ENCODE data around the gene PPP3CA.

Gene PPP3CA

GRCh38 chr4:101309925-101310324, 37.4 kb downstream of the PPP3CA start:
- no peaks in the 10 kb centered on the region for H3K36me3 ChIP-seq (ENCODE audit: insufficient read depth)
- H3K79me2 ChIP-seq (ENCODE audit: insufficient read depth, low read depth): no peaks in the 10 kb centered on the region
- peaks cover 8% of the 10 kb centered on the region; the same call in 1 of the 2 replicates for H4K20me1 ChIP-seq (ENCODE audit: insufficient read depth)
- H3K27ac ChIP-seq: no peak overlapping the region
- no peak overlapping the region for H3K4me3 ChIP-seq (IDR thresholded peaks at IDR 0.05; ENCODE audit: insufficient read depth, low read depth, low read length)
- no peak overlapping the region for H3K4me2 ChIP-seq
- TF ChIP-seq, protein P1, sequence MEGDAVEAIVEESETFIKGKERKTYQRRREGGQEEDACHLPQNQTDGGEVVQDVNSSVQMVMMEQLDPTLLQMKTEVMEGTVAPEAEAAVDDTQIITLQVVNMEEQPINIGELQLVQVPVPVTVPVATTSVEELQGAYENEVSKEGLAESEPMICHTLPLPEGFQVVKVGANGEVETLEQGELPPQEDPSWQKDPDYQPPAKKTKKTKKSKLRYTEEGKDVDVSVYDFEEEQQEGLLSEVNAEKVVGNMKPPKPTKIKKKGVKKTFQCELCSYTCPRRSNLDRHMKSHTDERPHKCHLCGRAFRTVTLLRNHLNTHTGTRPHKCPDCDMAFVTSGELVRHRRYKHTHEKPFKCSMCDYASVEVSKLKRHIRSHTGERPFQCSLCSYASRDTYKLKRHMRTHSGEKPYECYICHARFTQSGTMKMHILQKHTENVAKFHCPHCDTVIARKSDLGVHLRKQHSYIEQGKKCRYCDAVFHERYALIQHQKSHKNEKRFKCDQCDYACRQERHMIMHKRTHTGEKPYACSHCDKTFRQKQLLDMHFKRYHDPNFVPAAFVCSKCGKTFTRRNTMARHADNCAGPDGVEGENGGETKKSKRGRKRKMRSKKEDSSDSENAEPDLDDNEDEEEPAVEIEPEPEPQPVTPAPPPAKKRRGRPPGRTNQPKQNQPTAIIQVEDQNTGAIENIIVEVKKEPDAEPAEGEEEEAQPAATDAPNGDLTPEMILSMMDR (conservative IDR thresholded peaks at IDR 0.05; ENCODE audit: low read depth, low read length): no peak
- no peak overlapping the region for H3K9ac ChIP-seq
- H2AFZ ChIP-seq (ENCODE audit: low read depth): no peak overlapping the region
- peaks cover 35% of the 10 kb centered on the region for H3K4me1 ChIP-seq (ENCODE audit: low read depth, poor library complexity, severe bottlenecking)
- H3K27me3 ChIP-seq (ENCODE audit: insufficient read depth, low read depth): no peaks in the 10 kb centered on the region; the same call in 1 of the 2 replicates

DNA sequence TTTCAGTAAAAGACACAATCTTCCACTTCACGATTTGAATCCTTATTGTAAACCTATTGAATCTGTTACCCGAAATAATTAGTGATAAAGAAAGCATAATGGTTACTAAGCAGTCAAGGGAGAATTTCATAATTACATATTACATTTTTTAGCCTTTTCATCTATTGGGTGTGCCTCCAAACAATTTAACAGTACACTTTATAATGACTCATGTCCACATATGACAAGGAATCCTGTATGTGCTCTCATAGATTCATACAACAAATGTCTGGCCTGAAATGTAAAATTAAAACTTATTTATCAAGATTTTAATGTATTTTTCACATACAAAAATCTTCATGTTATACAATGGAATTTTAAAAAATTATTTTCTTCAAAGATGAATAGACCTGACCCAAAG, 39.4 kb downstream of the PPP3CA start:
- no peak overlapping the region for H2AFZ ChIP-seq (ENCODE audit: low read depth)
- TF ChIP-seq, protein P1 (conservative IDR thresholded peaks at IDR 0.05; ENCODE audit: low read depth, low read length): no peak
- H3K4me2 ChIP-seq: no peak overlapping the region
- no peak overlapping the region for H3K4me3 ChIP-seq (IDR thresholded peaks at IDR 0.05; ENCODE audit: insufficient read depth, low read depth, low read length)
- H3K9ac ChIP-seq: no peak overlapping the region
- no peak overlapping the region for H3K27ac ChIP-seq
- H3K79me2 ChIP-seq (ENCODE audit: insufficient read depth, low read depth): no peaks in the 10 kb centered on the region; the same call in 1 of the 2 replicates
- H4K20me1 ChIP-seq (ENCODE audit: insufficient read depth): peaks cover 8% of the 10 kb centered on the region; the same call in 1 of the 2 replicates
- H3K27me3 ChIP-seq (ENCODE audit: insufficient read depth, low read depth): no peaks in the 10 kb centered on the region; the same call in 1 of the 2 replicates
- H3K36me3 ChIP-seq (ENCODE audit: insufficient read depth): no peaks in the 10 kb centered on the region
- peaks cover 41% of the 10 kb centered on the region for H3K4me1 ChIP-seq (ENCODE audit: low read depth, poor library complexity, severe bottlenecking)

DNA sequence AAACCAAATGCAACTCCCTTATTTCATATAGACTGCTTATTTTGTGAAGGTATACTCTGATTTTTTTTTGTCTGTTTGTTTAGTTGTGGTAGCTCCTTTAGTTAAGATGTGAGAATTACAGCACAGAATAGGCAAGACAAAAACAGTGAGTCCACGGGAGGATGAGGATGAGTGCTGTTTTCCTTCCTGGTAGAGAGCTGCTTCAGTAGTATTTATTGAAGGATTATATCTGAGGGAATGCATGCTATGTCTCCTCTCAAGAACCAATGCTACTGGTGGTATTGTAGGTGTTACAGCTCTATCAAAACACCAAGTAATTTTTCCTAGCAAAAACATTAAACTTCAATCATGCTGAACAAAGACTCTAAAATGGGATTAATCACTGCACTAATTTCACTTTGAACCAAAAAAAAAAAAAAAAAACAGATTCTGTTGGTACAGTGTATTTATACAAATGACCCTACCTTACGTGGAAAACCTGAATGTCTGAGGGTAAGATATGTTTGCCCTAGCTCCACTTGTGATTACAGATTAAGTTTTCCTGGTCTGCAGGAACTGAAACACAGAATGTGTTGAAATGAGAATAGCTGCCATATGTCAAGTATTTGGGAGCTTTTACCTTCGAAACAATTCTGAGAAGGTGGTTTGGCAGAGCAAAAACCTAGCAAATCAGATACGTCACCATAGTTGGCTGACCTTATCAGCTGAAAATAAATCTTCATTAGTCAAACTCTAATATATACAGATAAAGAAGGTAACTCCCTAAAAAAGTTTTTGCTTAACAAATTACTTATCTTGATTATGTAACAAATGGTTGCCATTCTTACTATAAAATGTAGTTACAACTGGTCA, 40.3 kb downstream of the PPP3CA start:
- no peaks in the 10 kb centered on the region; the same call in 1 of the 2 replicates for H3K79me2 ChIP-seq (ENCODE audit: insufficient read depth, low read depth)
- no peak overlapping the region for H3K9ac ChIP-seq
- no peak overlapping the region for H2AFZ ChIP-seq (ENCODE audit: low read depth)
- no peak overlapping the region for H3K27ac ChIP-seq
- H3K4me1 ChIP-seq (ENCODE audit: low read depth, poor library complexity, severe bottlenecking): peaks cover 41% of the 10 kb centered on the region
- TF ChIP-seq, protein P1 (conservative IDR thresholded peaks at IDR 0.05; ENCODE audit: low read depth, low read length): no peak
- H3K4me2 ChIP-seq: peak overlapping the region; percentile 30
- no peaks in the 10 kb centered on the region; the same call in 1 of the 2 replicates for H3K27me3 ChIP-seq (ENCODE audit: insufficient read depth, low read depth)
- no peak overlapping the region for H3K4me3 ChIP-seq (IDR thresholded peaks at IDR 0.05; ENCODE audit: insufficient read depth, low read depth, low read length)
- no peaks in the 10 kb centered on the region for H3K36me3 ChIP-seq (ENCODE audit: insufficient read depth)
- H4K20me1 ChIP-seq (ENCODE audit: insufficient read depth): peaks cover 8% of the 10 kb centered on the region; the same call in 1 of the 2 replicates

- TF ChIP-seq, protein P1 (conservative IDR thresholded peaks at IDR 0.05; ENCODE audit: low read depth, low read length): no peak
- Histone ChIP-seq H2AFZ (ENCODE audit: low read depth) (no peak overlapping the region), H3K4me1 (ENCODE audit: low read depth, poor library complexity, severe bottlenecking) (peaks cover 41% of the 10 kb centered on the region), H3K27me3 (ENCODE audit: insufficient read depth, low read depth) (no peaks in the 10 kb centered on the region; the same call in 1 of the 2 replicates), H3K27ac (no peak overlapping the region), H3K4me3 (IDR thresholded peaks at IDR 0.05; ENCODE audit: insufficient read depth, low read depth, low read length) (no peak overlapping the region), H3K4me2 (peak overlapping the region; percentile 30), H3K79me2 (ENCODE audit: insufficient read depth, low read depth) (no peaks in the 10 kb centered on the region; the same call in 1 of the 2 replicates), H4K20me1 (ENCODE audit: insufficient read depth) (peaks cover 8% of the 10 kb centered on the region; the same call in 1 of the 2 replicates), H3K9ac (no peak overlapping the region), H3K36me3 (ENCODE audit: insufficient read depth) (no peaks in the 10 kb centered on the region)
Observed at GRCh38 chr4:101306225-101306624, 41.1 kb downstream of the PPP3CA start.

Data from KMS-11 (cell line).